ENCODE results near the gene GDF11. TPM values are rescaled to one million over a fixed set of nuclear protein-coding genes. Genes with fewer than 3 reads are reported as not detected.

The GDF11 gene
- total RNA-seq, 1 experiment from 2014 or later = 5.3 TPM

- Histone ChIP-seq H3K4me3 (replicated peaks in 1 of 2; ENCODE audit: low read depth in 1 of 2, low read length in 2 of 2) (no peak overlapping the region), H3K9me2 (ENCODE audit: insufficient read depth) (no peaks in the 10 kb centered on the region), H3K9ac (ENCODE audit: low read length) (no peak overlapping the region), H3K9me3 (ENCODE audit: control insufficient read depth in 1 of 2, insufficient read depth in 1 of 2, low read depth in 1 of 2, low read length in 2 of 2) (no peaks in the 10 kb centered on the region), H3K4me2 (ENCODE audit: low read length) (no peak overlapping the region), H3K27me3 (ENCODE audit: insufficient read depth, low read length) (no peaks in the 10 kb centered on the region), H4K20me1 (ENCODE audit: insufficient read depth) (no peaks in the 10 kb centered on the region), H3K36me3 (ENCODE audit: control insufficient read depth in 1 of 2, insufficient read depth in 2 of 2, low read length in 2 of 2) (peaks cover 9 to 41% of the 10 kb centered on the region in 2 experiments; a peak in 3 of 4 replicates), H3K4me1 (ENCODE audit: control insufficient read depth in 1 of 2, insufficient read depth in 2 of 2, low read length in 2 of 2) (peaks cover 25 to 59% of the 10 kb centered on the region in 2 experiments), H2AFZ (ENCODE audit: low read depth, low read length, poor library complexity, severe bottlenecking) (no peak overlapping the region), H3K79me2 (ENCODE audit: insufficient read depth, low read length) (peaks cover 22% of the 10 kb centered on the region), H3K27ac (ENCODE audit: low read depth, low read length) (no peak overlapping the region)
- DNase-seq (ENCODE audit: low read depth, low spot score) (no peak), ATAC-seq (no peak)
- ChIA-PET POLR2A (interaction anchor here (0.7 kb wide), 1 partner anchor 393 kb away, joined by 3 read pairs; the partner anchor contains the start of gene ZC3H10), RAD21 (ENCODE audit: low non-redundant PET in 1 of 2, low total read pairs in 2 of 2, uncharacterized antibody in 2 of 2, unreplicated experiment in 2 of 2) (interaction anchor here (0.8 to 1.4 kb wide), 3 partner anchors 8 to 12 kb away, joined by 3 to 11 read pairs (median 4); no protein-coding TSS in a partner anchor), CTCF (interaction anchor here (1.3 to 2.1 kb wide), 4 partner anchors 12 to 95 kb away, joined by 3 to 49 read pairs (median 12); a partner anchor contains a TSS)
- intact Hi-C loops (cut with micrococcal nuclease) = no loop called here
- BruUV-seq (replicated peaks) = no TSS peak
- TF ChIP-seq JUND (IDR thresholded peaks at IDR 0.05) = no peak
- TF ChIP-seq TCF7L2 (IDR thresholded peaks at IDR 0.05; ENCODE audit: borderline replicate concordance, extremely low read depth, insufficient read depth, insufficient read length) = no peak
- no peak for TF ChIP-seq CBX3 (IDR thresholded peaks at IDR 0.05; ENCODE audit: low read depth)
- no peak for TF ChIP-seq FOSL1 (IDR thresholded peaks at IDR 0.05; ENCODE audit: low read depth)
- TF ChIP-seq, protein P1, sequence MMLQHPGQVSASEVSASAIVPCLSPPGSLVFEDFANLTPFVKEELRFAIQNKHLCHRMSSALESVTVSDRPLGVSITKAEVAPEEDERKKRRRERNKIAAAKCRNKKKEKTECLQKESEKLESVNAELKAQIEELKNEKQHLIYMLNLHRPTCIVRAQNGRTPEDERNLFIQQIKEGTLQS (IDR thresholded peaks at IDR 0.05) = no peak
- TF ChIP-seq YY1 (IDR thresholded peaks at IDR 0.05; ENCODE audit: extremely low read depth, insufficient replicate concordance, low read depth, low read length) = no peak
- TF ChIP-seq POLR2AphosphoS5 (IDR thresholded peaks at IDR 0.05; ENCODE audit: low read depth, low read length) = no peak
- no peak for TF ChIP-seq ZFX (IDR thresholded peaks at IDR 0.05)
- TF ChIP-seq, protein P2, sequence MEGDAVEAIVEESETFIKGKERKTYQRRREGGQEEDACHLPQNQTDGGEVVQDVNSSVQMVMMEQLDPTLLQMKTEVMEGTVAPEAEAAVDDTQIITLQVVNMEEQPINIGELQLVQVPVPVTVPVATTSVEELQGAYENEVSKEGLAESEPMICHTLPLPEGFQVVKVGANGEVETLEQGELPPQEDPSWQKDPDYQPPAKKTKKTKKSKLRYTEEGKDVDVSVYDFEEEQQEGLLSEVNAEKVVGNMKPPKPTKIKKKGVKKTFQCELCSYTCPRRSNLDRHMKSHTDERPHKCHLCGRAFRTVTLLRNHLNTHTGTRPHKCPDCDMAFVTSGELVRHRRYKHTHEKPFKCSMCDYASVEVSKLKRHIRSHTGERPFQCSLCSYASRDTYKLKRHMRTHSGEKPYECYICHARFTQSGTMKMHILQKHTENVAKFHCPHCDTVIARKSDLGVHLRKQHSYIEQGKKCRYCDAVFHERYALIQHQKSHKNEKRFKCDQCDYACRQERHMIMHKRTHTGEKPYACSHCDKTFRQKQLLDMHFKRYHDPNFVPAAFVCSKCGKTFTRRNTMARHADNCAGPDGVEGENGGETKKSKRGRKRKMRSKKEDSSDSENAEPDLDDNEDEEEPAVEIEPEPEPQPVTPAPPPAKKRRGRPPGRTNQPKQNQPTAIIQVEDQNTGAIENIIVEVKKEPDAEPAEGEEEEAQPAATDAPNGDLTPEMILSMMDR (IDR thresholded peaks at IDR 0.05 in 2 of 3, conservative IDR thresholded peaks at IDR 0.05 in 1 of 3; ENCODE audit: borderline replicate concordance in 1 of 3, insufficient read depth in 1 of 3, low read depth in 2 of 3, low read length in 2 of 3) = no peak
- no peak for TF ChIP-seq EZH2phosphoT487 (IDR thresholded peaks at IDR 0.05; ENCODE audit: borderline replicate concordance)
- TF ChIP-seq ZNF274 (IDR thresholded peaks at IDR 0.05; ENCODE audit: low read depth, low read length) = no peak
- no peak for TF ChIP-seq CEBPB (IDR thresholded peaks at IDR 0.05; ENCODE audit: low read depth)
- TF ChIP-seq, protein P3, sequence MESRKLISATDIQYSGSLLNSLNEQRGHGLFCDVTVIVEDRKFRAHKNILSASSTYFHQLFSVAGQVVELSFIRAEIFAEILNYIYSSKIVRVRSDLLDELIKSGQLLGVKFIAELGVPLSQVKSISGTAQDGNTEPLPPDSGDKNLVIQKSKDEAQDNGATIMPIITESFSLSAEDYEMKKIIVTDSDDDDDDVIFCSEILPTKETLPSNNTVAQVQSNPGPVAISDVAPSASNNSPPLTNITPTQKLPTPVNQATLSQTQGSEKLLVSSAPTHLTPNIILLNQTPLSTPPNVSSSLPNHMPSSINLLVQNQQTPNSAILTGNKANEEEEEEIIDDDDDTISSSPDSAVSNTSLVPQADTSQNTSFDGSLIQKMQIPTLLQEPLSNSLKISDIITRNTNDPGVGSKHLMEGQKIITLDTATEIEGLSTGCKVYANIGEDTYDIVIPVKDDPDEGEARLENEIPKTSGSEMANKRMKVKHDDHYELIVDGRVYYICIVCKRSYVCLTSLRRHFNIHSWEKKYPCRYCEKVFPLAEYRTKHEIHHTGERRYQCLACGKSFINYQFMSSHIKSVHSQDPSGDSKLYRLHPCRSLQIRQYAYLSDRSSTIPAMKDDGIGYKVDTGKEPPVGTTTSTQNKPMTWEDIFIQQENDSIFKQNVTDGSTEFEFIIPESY (IDR thresholded peaks at IDR 0.05; ENCODE audit: extremely low read depth, insufficient replicate concordance, low read length) = no peak
- no peak for TF ChIP-seq SIN3A (IDR thresholded peaks at IDR 0.05; ENCODE audit: low read depth)
- TF ChIP-seq SRF (IDR thresholded peaks at IDR 0.05; ENCODE audit: low read depth) = no peak
- TF ChIP-seq EZH2 (IDR thresholded peaks at IDR 0.05) = no peak
Measured at GRCh38 chr12:55725556-55725955, 17.4 kb upstream of the GDF11 start.
